H1 (cell line): ENCODE data around the gene GALE. TPM values are rescaled to one million over a fixed set of nuclear protein-coding genes. Genes with fewer than 3 reads are reported as not detected.

Experiments
- FOSL1 ChIP-seq: IDR thresholded peaks from 2 replicates; pipeline ENCODE4 v1.6.1; 2011; ENCODE audit warnings: mild to moderate bottlenecking, low read depth, low read length, moderate library complexity; ENCODE audit not compliant: insufficient read depth
- polyA plus RNA-seq, 7 experiments: library from polyadenylated mRNA; depleted of rRNA in 3 of 7; stranded (reverse) in 5 of 7; unstranded in 2 of 7; fragments of >200 nt in 5 of 7; fragments of 200-250 nt in 2 of 7; gene quantifications; 1 replicate in 5 of 7; 2 replicates in 1 of 7; 4 replicates in 1 of 7; pipeline versions ENCODE4 v1.2.1 to v1.2.3, GENCODE V29; 2011 to 2013; ENCODE audit warnings: missing spikeins in 2 of 7, mixed read lengths in 2 of 7
- total RNA-seq: library from RNA; stranded (reverse); fragmentation: NEBNext Ultra II Directional; extraction: Animal tissue kit (Norgen Biotek cat#: 25700); gene quantifications from 2 replicates; pipeline ENCODE4 v1.2.1, GENCODE V29; 2021

The GALE gene
- total and polyA plus RNA-seq, 2 of the 8 experiments (the other 6 are each of a cell fraction or from before 2014, with no cell fraction given), result 26.0 to 33.9 TPM

DNA sequence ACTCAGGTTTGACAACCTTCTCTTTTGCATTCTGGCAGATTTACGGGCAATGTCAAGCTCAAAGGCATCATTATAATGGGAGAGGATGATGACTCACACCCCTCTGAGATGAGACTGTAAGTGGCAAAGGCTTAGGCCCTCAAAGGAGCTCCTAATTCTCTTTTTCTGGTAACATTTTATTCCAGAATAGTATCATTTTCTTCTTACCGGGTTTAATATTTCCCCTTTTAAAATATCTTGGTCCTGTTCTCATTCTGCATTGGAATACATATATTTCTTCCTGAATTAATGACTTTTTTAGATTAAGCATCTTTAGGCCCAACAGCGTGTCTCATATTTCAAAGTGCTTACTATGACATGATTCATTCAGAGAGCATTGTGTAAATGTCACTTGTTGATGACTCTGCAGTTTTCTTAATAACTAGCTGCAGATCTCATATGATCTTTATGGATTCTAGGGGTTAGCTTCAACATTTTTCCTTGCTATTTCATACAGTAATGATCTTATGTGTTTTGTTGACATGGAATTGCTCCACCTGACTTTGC is 20.7 kb downstream of the GALE start (continued):
- no peak for TF ChIP-seq FOSL1
